ENCODE data around the gene SMYD2. TPM values are rescaled to one million over a fixed set of nuclear protein-coding genes. Genes with fewer than 3 reads are reported as not detected.

Gene SMYD2
- total and polyA plus RNA-seq, 2 donors (not counting 3 experiments of a cell fraction or from before 2014, with no cell fraction given) = 8.0 to 20.9 TPM

DNA sequence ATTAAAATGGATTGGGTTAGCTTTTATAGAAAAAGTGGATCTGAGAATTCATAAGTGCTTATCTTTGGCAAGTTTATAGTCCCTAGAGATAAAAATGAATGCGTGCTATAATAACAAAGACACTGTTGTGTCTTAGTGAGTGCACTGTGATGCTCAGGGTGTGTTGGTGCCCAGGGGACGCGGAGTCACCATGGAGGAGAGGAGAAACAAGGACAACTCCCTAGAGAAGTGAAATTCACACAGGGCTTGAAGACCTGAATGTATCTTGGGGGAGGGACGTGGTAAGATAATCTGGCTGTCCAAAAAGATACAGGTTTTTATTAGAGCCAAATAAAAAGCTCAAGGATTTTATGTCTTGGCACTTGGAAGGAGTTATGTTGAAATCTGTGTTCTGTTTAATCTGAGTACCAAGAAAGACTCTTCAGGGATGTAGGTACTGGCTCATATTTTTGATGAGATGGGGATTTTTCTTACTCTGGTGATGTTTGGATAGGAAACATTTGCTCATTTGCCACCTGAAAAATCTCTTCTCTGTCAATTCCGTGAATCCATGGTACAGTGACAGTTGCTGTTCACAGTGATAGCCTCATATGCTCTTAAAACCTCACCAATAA is 9.6 kb downstream of the SMYD2 start:
- no peaks in the 10 kb centered on the region for H3K36me3 ChIP-seq (ENCODE audit: control insufficient read depth in 2 of 2, extremely low read depth in 1 of 2, insufficient read depth in 2 of 2, low read length in 2 of 2)
- POLR2A ChIA-PET = no interaction called here
- H4K20me1 ChIP-seq (replicated peaks; ENCODE audit: control insufficient read depth, extremely low read depth, insufficient read depth, low read length) = no peaks in the 10 kb centered on the region
- H3K4me3 ChIP-seq (replicated peaks in 1 of 3; ENCODE audit: insufficient read depth in 1 of 3, low read depth in 1 of 3, low read length in 3 of 3) = no peak overlapping the region
- H2AFZ ChIP-seq (ENCODE audit: low read depth, low read length) = no peak overlapping the region
- TF ChIP-seq FOS (IDR thresholded peaks at IDR 0.05; ENCODE audit: borderline replicate concordance, insufficient read depth, low read length) = no peak
- no peak for TF ChIP-seq MAX (IDR thresholded peaks at IDR 0.05; ENCODE audit: insufficient read depth, insufficient read length)
- no peak for TF ChIP-seq EZH2 (IDR thresholded peaks at IDR 0.05; ENCODE audit: borderline replicate concordance, low read depth, low read length, severe bottlenecking)
- TF ChIP-seq JUN (IDR thresholded peaks at IDR 0.05; ENCODE audit: borderline replicate concordance, insufficient read depth, insufficient read length, low read depth) = no peak
- no peak for TF ChIP-seq POLR2AphosphoS5 (IDR thresholded peaks at IDR 0.05; ENCODE audit: insufficient read depth, low read depth, low read length)
- TF ChIP-seq GATA2 (IDR thresholded peaks at IDR 0.05; ENCODE audit: insufficient read depth, insufficient read length, low read depth, low read length) = no peak
- TF ChIP-seq MYC (IDR thresholded peaks at IDR 0.05; ENCODE audit: low read depth, low read length) = no peak
- TF ChIP-seq POLR2A (IDR thresholded peaks at IDR 0.05; ENCODE audit: low read depth, low read length) = no peak
- no peak for TF ChIP-seq CTCF (IDR thresholded peaks at IDR 0.05; ENCODE audit: extremely low read depth in 1 of 2, insufficient read depth in 1 of 2, low read depth in 1 of 2, low read length in 2 of 2)
- H3K9me3 ChIP-seq (replicated peaks; ENCODE audit: control insufficient read depth, insufficient read depth, low read length) = no peaks in the 10 kb centered on the region
- dilution Hi-C loops (cut with MboI; ENCODE audit: extremely low pct_ligation_motif_present, low sequenced_read_pairs) (no loop called here), intact Hi-C loops (cut with micrococcal nuclease) (no loop called here)
- BruUV-seq (replicated peaks) = no TSS peak
- no peak overlapping the region for H3K4me2 ChIP-seq (ENCODE audit: insufficient read depth, low read length)
- H3K79me2 ChIP-seq (ENCODE audit: control insufficient read depth, insufficient read depth, low read length) = no peaks in the 10 kb centered on the region
- no peak for FAIRE-seq
- no peaks in the 10 kb centered on the region for H3K27me3 ChIP-seq (ENCODE audit: control insufficient read depth in 2 of 2, insufficient read depth in 2 of 2, low read length in 2 of 2)
- no peak overlapping the region for H3K9ac ChIP-seq (replicated peaks; ENCODE audit: extremely low read depth, insufficient read depth, low read length)
- CTCF ChIA-PET = interaction anchor here (0.9 to 2.1 kb wide), 4 partner anchors 29 to 76 kb away, joined by 4 to 5 read pairs (median 4); no protein-coding TSS in a partner anchor
- peaks cover 10% of the 10 kb centered on the region for H3K4me1 ChIP-seq (ENCODE audit: control insufficient read depth, extremely low read depth, insufficient read depth, low read length)
- no peak for DNase-seq (ENCODE audit: low read depth, low spot score)
- H3K9me1 ChIP-seq (replicated peaks; ENCODE audit: control insufficient read depth, extremely low read depth, insufficient read depth, low read length) = no peaks in the 10 kb centered on the region
- no peak overlapping the region for H3K27ac ChIP-seq (ENCODE audit: insufficient read depth, low read depth, low read length)
